Spleen (tissue), 11 donors: ENCODE results near the gene ZNF467. TPM values are rescaled to one million over a fixed set of nuclear protein-coding genes. Genes with fewer than 3 reads are reported as not detected.

Experiments
- DNase-seq: peaks from one replicate; pipeline ENCODE4 v3.0.0-alpha.2; 2020
- H3K27ac ChIP-seq, 8 donors: fragments of 200-600 bp; sonication (generic) in 7 of 8; 1 replicate in 4 of 8; 2 replicates in 4 of 8; pipeline versions ENCODE4 v1.5.0 to v1.8.0; 2016 to 2021; ENCODE audit warnings: inconsistent platforms in 4 of 8, mild to moderate bottlenecking in 4 of 8, moderate library complexity in 1 of 8
- H3K27me3 ChIP-seq, 7 donors: fragments of 200-600 bp; sonication (generic) in 6 of 7; replicated peaks in 1 of 7; 1 replicate in 4 of 7; 2 replicates in 3 of 7; pipeline versions ENCODE4 v1.5.0 to v1.8.0; 2016 to 2021; ENCODE audit warnings: inconsistent platforms in 3 of 7, mild to moderate bottlenecking in 1 of 7
- H3K36me3 ChIP-seq, 6 donors: fragments of 200-600 bp; sonication (generic) in 5 of 6; 1 replicate in 4 of 6; 2 replicates in 2 of 6; pipeline versions ENCODE4 v1.5.0 to v1.8.0; 2016 to 2021; ENCODE audit warnings: inconsistent platforms in 2 of 6
- H3K4me1 ChIP-seq, 6 donors: fragments of 200-600 bp; sonication (generic) in 5 of 6; 1 replicate in 3 of 6; 2 replicates in 3 of 6; pipeline versions ENCODE4 v1.5.0 to v1.8.0; 2016 to 2021; ENCODE audit warnings: inconsistent platforms in 3 of 6
- H3K4me3 ChIP-seq, 8 donors: fragments of 200-600 bp; sonication (generic) in 7 of 8; 1 replicate in 4 of 8; 2 replicates in 4 of 8; pipeline versions ENCODE4 v1.5.0 to v1.8.0; 2016 to 2021; ENCODE audit warnings: inconsistent platforms in 4 of 8, mild to moderate bottlenecking in 4 of 8, moderate library complexity in 2 of 8
- H3K9me3 ChIP-seq, 8 donors: fragments of 200-600 bp; sonication (generic) in 7 of 8; 1 replicate in 4 of 8; 2 replicates in 4 of 8; pipeline versions ENCODE4 v1.5.0 to v1.8.0; 2016 to 2021; ENCODE audit warnings: inconsistent platforms in 4 of 8
- CTCF ChIP-seq, 11 experiments: fragments of 200-600 bp in 7 of 11; fragments of 450-650 bp in 4 of 11; sonication (generic) in 4 of 11; IDR thresholded peaks in 8 of 11; conservative IDR thresholded peaks in 3 of 11; 1 replicate in 7 of 11; 2 replicates in 4 of 11; pipeline versions ENCODE4 v1.4.0 to v1.8.0; 2016 to 2021; ENCODE audit warnings: antibody characterized with exemption in 11 of 11, inconsistent platforms in 4 of 11, mild to moderate bottlenecking in 1 of 11
- POLR2A ChIP-seq, 3 donors: fragments of 450-650 bp; IDR thresholded peaks; one replicate each; pipeline ENCODE4 v1.5.1; 2017; ENCODE audit warnings: antibody characterized with exemption in 3 of 3, mild to moderate bottlenecking in 1 of 3
- POLR2AphosphoS5 ChIP-seq, 3 donors: sonication (generic); formaldehyde crosslinking; IDR thresholded peaks; one replicate each; pipeline ENCODE4 v1.5.1; 2017; ENCODE audit warnings: antibody characterized with exemption in 3 of 3
- WGBS, 5 donors: extraction: QIAGEN DNeasy Blood & Tissue Kit in 3 of 5; methylation state at CpG; one replicate each; pipeline versions ENCODE4 v1.1.5 to v1.1.7; 2013 to 2018; 5-methylcytosine and 5-hydroxymethylcytosine counted together
- intact Hi-C: fragments of 100-400 bp; cut with DNase I; formaldehyde crosslinking; loops from one replicate; pipeline ENCODE4 v1.15.0; 2023; ENCODE audit warnings: low total_unique reads
- polyA plus RNA-seq, 3 donors: library from polyadenylated mRNA; stranded (reverse); fragments of 200-250 nt; gene quantifications; one replicate each; pipeline ENCODE4 v1.2.1, GENCODE V29; 2013
- total RNA-seq, 7 donors: library from RNA; depleted of rRNA in 3 of 7; stranded (reverse); fragments of >200 nt in 3 of 7; fragmentation: NEBNext Ultra II Directional in 4 of 7; extraction: Animal tissue kit (Norgen Biotek cat#: 25700) in 4 of 7; gene quantifications; one replicate each; pipeline versions ENCODE4 v1.1.0 to v1.2.1, GENCODE V29; 2016 to 2021
- donor health status: healthy with polysubstance abuse.
- donor health status: DM: no; HTN: no; CAD: no; lungs with moderate emphysema.
- donor health status: DM: no; HTN: no; CAD: no.
- donor health status: Bipolar disorder and iron deficiency.
- donor health status: healthy.
- donor health status: DM: no; HTN: no; CAD: no.
- donor health status: DM: yes; HTN: yes; CAD: no.

The ZNF467 gene
- total and polyA plus RNA-seq, 10 donors = 6.0 to 48.5 (median 31.3) TPM

DNA sequence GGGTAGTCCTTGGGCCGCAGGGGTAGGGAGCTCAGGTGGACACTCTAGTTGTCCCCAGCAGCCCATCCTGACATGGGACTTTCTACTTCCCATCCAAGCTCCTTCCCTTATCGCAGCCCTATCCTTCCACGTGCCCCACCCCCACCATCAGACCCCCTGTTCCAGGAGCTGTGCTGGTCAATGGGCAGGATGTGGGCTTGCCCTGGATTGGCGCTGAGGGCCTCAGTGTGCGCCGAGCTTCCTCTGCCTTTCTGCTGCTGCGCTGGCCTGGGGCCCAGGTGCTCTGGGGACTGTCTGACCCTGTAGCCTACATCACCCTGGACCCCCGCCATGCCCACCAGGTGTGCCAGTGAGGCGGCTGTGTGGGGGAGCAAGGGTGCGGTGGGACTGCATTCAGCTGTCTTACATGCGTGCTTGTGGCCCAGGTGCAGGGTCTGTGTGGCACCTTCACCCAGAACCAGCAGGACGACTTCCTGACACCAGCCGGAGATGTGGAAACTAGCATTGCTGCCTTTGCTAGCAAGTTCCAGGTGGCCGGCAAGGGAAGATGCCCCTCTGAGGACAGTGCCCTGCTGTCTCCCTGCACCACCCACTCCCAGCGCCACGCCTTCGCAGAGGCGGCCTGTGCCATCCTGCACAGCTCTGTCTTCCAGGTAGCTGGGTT lies 9.4 kb upstream of the ZNF467 start:
- no peak for TF ChIP-seq POLR2AphosphoS5 (IDR thresholded peaks at IDR 0.05)
- no peak for TF ChIP-seq POLR2A (IDR thresholded peaks at IDR 0.05)
- no peak for TF ChIP-seq CTCF (IDR thresholded peaks at IDR 0.05 in 8 of 11, conservative IDR thresholded peaks at IDR 0.05 in 3 of 11)
- DNase-seq = no peak
- Histone ChIP-seq H3K4me1 (peaks cover 0 to 18% (median 3%) of the 10 kb centered on the region in 6 donors), H3K9me3 (no peaks in the 10 kb centered on the region), H3K27me3 (peaks cover 0 to 9% (median 0%) of the 10 kb centered on the region in 7 donors), H3K4me3 (no peak overlapping the region), H3K36me3 (no peaks in the 10 kb centered on the region), H3K27ac (no peak overlapping the region)
- intact Hi-C loops = no loop called here
- WGBS, 5 donors = 51 to 67% (median 59%) methylated on average over 12 to 18 of the region's 18 CpGs

DNA sequence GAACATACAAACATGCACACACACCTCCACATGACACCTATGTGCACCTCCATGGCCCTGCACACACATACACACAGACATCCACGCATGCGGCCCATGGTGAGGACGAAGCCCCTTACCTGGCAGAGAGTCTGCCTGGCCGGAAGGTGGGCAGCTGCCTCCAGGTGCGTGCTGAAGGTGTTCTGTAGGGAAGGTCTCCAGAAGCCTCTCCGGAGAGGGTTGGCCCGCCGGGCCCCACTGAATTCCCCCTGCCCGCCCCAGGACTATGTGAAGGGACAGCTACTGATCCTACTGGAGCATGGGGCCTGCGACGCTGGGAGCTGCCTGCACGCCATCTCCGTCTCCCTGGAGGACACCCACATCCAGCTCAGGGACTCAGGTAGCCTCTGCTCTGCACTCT lies 8.5 kb upstream of the ZNF467 start:
- no peak for DNase-seq
- no peak overlapping the region for H3K27ac ChIP-seq
- WGBS, 5 donors = 94 to 100% (median 97%) methylated on average over 9 to 13 of the region's 13 CpGs
- peaks cover under 1 to 18% (median 5%) of the 10 kb centered on the region in 6 donors for H3K4me1 ChIP-seq
- TF ChIP-seq POLR2AphosphoS5 (IDR thresholded peaks at IDR 0.05) = no peak
- TF ChIP-seq CTCF (IDR thresholded peaks at IDR 0.05 in 8 of 11, conservative IDR thresholded peaks at IDR 0.05 in 3 of 11) = no peak
- TF ChIP-seq POLR2A (IDR thresholded peaks at IDR 0.05) = no peak
- H3K27me3 ChIP-seq = peaks cover 0 to under 1% (median 0%) of the 10 kb centered on the region in 7 donors
- H3K9me3 ChIP-seq = no peaks in the 10 kb centered on the region
- no peaks in the 10 kb centered on the region for H3K36me3 ChIP-seq
- no peak overlapping the region for H3K4me3 ChIP-seq
- intact Hi-C loops = no loop called here

- Histone ChIP-seq H3K27ac (no peak overlapping the region), H3K36me3 (no peaks in the 10 kb centered on the region), H3K27me3 (no peaks in the 10 kb centered on the region), H3K9me3 (no peaks in the 10 kb centered on the region), H3K4me3 (no peak overlapping the region), H3K4me1 (peaks cover 10 to 29% (median 14%) of the 10 kb centered on the region in 6 donors)
- 72 to 88% (median 80%) methylated on average over 8 to 16 of the region's 16 CpGs for WGBS, 5 donors
- no peak for TF ChIP-seq POLR2A (IDR thresholded peaks at IDR 0.05)
- TF ChIP-seq POLR2AphosphoS5 (IDR thresholded peaks at IDR 0.05) = no peak
- TF ChIP-seq CTCF (IDR thresholded peaks at IDR 0.05 in 8 of 11, conservative IDR thresholded peaks at IDR 0.05 in 3 of 11) = no peak
- intact Hi-C loops = no loop called here
- no peak for DNase-seq
Measured at GRCh38 chr7:149780636-149781419, 7.4 kb upstream of the ZNF467 start.

DNA sequence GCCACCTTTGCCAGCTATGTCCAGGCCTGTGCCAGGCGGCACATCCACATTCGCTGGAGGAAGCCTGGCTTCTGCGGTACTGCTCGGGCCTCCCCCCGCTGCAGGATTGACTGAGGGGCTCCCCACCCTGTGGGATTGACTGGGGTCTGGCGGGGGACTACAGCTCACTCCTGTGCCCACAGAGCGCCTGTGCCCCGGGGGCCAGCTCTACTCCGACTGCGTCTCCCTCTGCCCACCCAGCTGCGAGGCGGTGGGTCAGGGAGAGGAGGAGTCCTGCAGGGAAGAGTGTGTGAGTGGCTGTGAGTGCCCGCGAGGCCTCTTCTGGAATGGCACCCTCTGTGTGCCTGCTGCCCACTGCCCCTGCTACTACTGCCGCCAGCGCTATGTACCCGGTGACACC lies 6.7 kb upstream of the ZNF467 start:
- H3K4me1 ChIP-seq = peaks cover 13 to 37% (median 21%) of the 10 kb centered on the region in 6 donors
- no peaks in the 10 kb centered on the region for H3K36me3 ChIP-seq
- no peak overlapping the region for H3K27ac ChIP-seq
- TF ChIP-seq CTCF (IDR thresholded peaks at IDR 0.05 in 8 of 11, conservative IDR thresholded peaks at IDR 0.05 in 3 of 11) (no peak), POLR2A (IDR thresholded peaks at IDR 0.05) (no peak), POLR2AphosphoS5 (IDR thresholded peaks at IDR 0.05) (no peak)
- 84 to 90% (median 90%) methylated on average over 5 to 17 of the region's 17 CpGs for WGBS, 5 donors
- intact Hi-C loops = no loop called here
- no peak overlapping the region for H3K4me3 ChIP-seq
- DNase-seq = no peak
- H3K27me3 ChIP-seq = no peaks in the 10 kb centered on the region
- no peaks in the 10 kb centered on the region for H3K9me3 ChIP-seq
